Occipital lobe (tissue), 2 donors: ENCODE results near the gene NMNAT3. TPM values are rescaled to one million over a fixed set of nuclear protein-coding genes. Genes with fewer than 3 reads are reported as not detected.

ENCODE experiments used
- DNase-seq: peaks from one replicate; lab custom pipeline; 2025; lab: John Stamatoyannopoulos, UW
- total RNA-seq: library from RNA; depleted of rRNA; stranded (reverse); fragments of >200 nt; gene quantifications from one replicate; pipeline ENCODE4 v1.2.3, GENCODE V29; 2014

The NMNAT3 gene
- 2.3 TPM for total RNA-seq

GRCh38 chr3:139677388-139678155, at the start of gene NMNAT3:
Gene NMNAT3 (minus strand): TSS chr3:139677972. CDS start chr3:139627724, 50,248 bp downstream.
- DNase-seq, result peak; percentile 72

GRCh38 chr3:139721370-139721769, 43.6 kb upstream of the NMNAT3 start:
- no peak for DNase-seq

- DNase-seq, result peak; percentile 1
Observed at GRCh38 chr3:139718415-139718814, 40.6 kb upstream of the NMNAT3 start.

- no peak for DNase-seq
Observed at GRCh38 chr3:139716908-139717485, 39.2 kb upstream of the NMNAT3 start.

- no peak for DNase-seq
Observed at GRCh38 chr3:139715743-139716360, 38.1 kb upstream of the NMNAT3 start.

- DNase-seq, result no peak
Observed at GRCh38 chr3:139715166-139715565, 37.4 kb upstream of the NMNAT3 start.

- DNase-seq, result no peak
Observed at GRCh38 chr3:139710212-139710611, 32.4 kb upstream of the NMNAT3 start.

GRCh38 chr3:139705631-139706030, 27.9 kb upstream of the NMNAT3 start:
- no peak for DNase-seq

- DNase-seq, result no peak
Observed at GRCh38 chr3:139696314-139696604, 18.5 kb upstream of the NMNAT3 start.

GRCh38 chr3:139695426-139696313, 17.9 kb upstream of the NMNAT3 start:
- no peak for DNase-seq

GRCh38 chr3:139695007-139695406, 17.2 kb upstream of the NMNAT3 start:
- DNase-seq, result no peak

GRCh38 chr3:139694542-139694941, 16.8 kb upstream of the NMNAT3 start:
- no peak for DNase-seq

GRCh38 chr3:139691619-139692018, 13.8 kb upstream of the NMNAT3 start:
- no peak for DNase-seq

GRCh38 chr3:139689708-139690228, 12.0 kb upstream of the NMNAT3 start:
- no peak for DNase-seq

GRCh38 chr3:139689122-139689521, 11.3 kb upstream of the NMNAT3 start:
- DNase-seq, result no peak

GRCh38 chr3:139687431-139687830, 9.7 kb upstream of the NMNAT3 start:
- no peak for DNase-seq

- no peak for DNase-seq
Observed at GRCh38 chr3:139686624-139687023, 8.9 kb upstream of the NMNAT3 start.

- no peak for DNase-seq
Observed at GRCh38 chr3:139686206-139686605, 8.4 kb upstream of the NMNAT3 start.

GRCh38 chr3:139679220-139679775, 1.5 kb upstream of the NMNAT3 start:
- DNase-seq, result no peak

- DNase-seq, result no peak
Observed at GRCh38 chr3:139676632-139677387, 962 bp downstream of the NMNAT3 start.

- no peak for DNase-seq
Observed at GRCh38 chr3:139676108-139676507, 1.7 kb downstream of the NMNAT3 start.
